GM12875 (cell line): ENCODE results near the gene RAB11FIP5.

Experiments
- H3K4me3 ChIP-seq: one replicate; pipeline ENCODE4 v1.5.1; 2011; ENCODE audit warnings: low read depth, low read length, control low read depth
- TF ChIP-seq, protein P1 (sequence below): IDR thresholded peaks from 2 replicates; pipeline ENCODE4 v1.5.1; 2011; ENCODE audit warnings: low read depth, mild to moderate bottlenecking, control low read depth, inconsistent platforms, low read length, moderate library complexity, borderline replicate concordance; ENCODE audit not compliant: insufficient read depth

Gene RAB11FIP5

DNA sequence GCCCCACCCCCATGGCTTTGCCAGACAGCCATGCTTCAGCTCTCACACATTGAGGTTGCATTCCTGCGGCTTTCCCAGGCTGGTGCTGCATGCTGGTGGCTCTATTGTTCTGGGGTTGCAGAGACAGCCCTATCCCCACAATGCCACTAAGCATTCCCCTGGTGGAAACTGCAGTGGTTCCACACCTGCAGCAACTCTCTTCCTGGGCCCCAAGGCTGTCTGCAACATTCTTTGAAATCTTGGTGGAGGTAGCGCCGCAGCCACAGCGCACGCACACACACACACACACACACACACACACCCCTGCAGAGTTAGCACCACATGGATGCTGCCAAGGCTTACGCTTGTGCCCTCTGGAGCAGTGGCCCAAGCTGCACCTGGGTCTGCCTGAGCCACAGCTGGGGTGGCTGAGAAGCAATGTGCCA, 62.6 kb downstream of the RAB11FIP5 start:
- TF ChIP-seq, protein P1, sequence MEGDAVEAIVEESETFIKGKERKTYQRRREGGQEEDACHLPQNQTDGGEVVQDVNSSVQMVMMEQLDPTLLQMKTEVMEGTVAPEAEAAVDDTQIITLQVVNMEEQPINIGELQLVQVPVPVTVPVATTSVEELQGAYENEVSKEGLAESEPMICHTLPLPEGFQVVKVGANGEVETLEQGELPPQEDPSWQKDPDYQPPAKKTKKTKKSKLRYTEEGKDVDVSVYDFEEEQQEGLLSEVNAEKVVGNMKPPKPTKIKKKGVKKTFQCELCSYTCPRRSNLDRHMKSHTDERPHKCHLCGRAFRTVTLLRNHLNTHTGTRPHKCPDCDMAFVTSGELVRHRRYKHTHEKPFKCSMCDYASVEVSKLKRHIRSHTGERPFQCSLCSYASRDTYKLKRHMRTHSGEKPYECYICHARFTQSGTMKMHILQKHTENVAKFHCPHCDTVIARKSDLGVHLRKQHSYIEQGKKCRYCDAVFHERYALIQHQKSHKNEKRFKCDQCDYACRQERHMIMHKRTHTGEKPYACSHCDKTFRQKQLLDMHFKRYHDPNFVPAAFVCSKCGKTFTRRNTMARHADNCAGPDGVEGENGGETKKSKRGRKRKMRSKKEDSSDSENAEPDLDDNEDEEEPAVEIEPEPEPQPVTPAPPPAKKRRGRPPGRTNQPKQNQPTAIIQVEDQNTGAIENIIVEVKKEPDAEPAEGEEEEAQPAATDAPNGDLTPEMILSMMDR: no peak
- H3K4me3 ChIP-seq: no peak overlapping the region

DNA sequence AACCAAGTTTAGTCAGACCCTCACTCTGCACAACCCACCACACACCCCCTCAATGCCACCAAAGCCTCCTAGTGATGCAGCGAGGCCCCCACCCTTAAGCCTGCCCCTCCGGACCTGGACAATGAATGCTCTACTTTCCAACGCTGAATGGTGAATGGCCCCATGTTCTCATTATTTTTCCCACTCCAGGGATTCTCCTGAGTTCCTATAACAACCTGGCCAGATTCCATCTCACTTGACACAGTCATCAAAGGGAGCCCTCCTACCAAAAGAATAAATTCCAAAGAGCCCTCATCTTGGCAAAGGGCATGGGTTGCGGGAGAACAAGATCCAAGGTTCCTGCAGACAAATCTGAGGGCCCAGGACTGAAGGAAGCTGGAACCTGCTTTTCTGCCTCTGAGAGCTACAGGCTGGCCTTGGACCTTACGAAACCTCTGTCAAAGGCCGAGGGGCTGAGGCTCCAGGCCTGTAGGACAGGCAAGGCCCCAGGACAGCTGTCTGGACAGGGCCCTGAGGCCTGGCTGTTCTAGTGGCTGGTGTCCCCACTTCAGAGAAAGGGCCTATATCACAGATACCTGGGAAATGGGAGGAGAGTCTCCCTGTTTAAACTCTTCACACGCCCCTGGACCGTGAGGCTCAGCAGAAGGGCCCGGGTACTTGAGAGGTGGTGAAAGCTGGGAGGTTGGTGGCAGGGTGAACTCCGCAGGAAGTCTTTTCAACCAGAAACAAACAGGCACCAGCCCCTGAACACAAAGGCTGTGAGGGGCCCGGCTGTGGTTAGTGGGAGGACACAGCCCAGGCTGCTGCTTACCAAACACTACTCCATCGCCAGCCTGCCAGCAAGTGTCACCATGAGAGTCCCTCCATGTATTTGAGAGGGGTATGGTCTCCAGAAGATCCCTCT, 68.6 kb downstream of the RAB11FIP5 start:
- TF ChIP-seq, protein P1: no peak
- H3K4me3 ChIP-seq: no peak overlapping the region

DNA sequence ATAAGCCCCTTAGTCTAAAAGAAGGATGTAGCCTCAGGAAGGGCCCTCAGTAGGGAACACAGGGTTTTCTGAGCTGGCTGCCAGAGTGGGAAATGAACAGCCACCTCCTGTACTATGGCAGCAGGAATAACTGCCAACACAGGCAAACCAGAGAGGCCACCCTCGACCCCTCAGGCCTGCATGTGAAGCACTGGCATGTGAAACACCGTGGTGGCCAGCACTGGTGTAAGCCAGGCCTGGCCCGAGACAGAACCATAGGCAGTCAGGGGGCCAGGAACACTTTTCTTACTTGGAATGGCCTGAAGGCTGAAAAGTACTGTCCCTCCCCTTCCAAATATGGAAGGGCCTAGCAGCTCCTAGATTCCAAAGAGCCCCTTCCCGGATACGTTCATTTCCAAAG, 69.5 kb downstream of the RAB11FIP5 start:
- no peak overlapping the region for H3K4me3 ChIP-seq
- TF ChIP-seq, protein P1: no peak

DNA sequence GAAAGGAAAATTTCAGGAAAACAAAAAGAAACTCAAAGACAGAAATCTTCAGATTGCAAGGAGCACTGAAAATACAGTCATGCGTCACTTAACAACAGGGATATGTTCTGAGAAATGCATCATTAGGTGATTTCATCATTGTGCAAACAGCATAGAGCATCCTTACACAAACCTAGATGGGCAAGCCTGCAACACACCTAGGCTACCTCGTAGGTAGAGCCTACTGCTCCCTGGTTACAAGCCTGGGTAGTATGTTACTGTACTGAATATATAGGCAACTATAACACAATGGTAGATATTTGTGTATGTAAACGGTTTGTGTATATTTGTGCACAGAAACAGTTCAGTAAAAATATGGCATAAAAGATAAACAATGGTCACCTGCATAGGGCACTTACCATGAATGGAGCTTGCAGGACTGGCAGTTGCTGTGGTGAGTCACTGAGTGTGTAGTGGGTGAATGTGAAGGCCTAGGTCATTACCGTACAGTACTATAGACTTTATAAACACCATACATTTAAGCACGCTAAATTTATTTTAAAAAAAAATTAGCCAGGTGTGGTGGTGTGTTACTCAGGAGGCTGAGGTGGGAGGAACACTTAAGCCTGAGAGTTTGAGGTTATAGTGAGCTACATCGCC, 74.7 kb downstream of the RAB11FIP5 start:
- TF ChIP-seq, protein P1: no peak
- H3K4me3 ChIP-seq: no peak overlapping the region

DNA sequence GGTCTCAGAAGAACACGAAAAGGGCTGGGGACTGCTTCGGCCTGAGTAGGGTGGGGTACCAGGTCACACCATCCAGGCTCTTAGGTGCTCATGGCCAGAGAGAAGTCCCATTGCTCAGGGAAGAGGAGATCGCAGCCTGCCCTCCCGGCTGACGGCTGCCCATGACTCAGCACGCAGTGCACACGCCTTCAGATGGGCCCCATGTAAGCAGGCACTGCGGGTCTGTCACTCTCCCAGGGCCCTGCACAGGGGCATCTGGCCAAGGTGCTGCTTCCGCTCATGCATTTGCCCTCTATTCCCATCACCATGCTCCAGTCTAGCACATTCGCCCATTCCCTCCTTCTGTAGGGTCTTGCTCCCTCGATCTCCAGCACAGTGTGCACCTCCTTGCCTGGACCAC, 76.0 kb downstream of the RAB11FIP5 start:
- TF ChIP-seq, protein P1: no peak
- no peak overlapping the region for H3K4me3 ChIP-seq

DNA sequence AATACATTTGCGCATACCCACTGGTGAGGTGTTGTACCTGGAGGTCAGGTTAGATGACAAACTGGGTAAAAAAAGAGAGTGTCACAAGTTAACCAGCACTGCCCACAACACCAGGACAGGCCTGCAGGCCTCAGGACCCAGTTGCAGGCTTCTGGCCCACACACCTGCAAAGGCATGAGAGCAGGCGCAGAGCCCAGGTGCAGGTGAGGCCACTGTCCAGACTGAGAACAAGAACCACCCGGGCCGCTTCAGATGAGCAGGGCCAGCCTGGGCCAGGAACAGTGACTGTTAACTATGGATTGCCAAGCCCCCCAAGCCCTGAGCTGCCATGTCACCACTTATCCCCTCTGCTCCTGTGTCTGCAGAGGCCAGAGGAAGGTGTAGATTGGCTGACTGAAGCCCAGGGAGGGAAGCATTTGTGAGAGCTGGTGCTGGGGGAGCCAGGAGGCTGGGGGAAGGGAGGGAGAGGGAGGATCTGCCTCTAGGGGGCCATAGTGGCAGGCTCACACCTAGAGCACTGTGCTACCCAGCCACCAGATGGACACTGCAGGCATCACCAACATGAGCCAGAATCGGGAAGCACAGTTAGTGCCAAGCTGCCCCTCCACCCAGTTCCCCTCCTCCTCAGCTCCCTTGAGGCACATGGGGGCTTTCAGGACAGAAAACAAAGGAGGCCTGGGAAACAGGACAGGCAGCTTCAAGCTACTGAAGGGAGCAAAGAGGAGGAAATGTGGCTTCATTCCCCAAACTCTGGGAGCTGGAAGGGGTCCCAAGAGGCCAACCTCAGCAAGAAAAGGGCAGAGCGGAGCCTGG, 76.6 kb downstream of the RAB11FIP5 start:
- TF ChIP-seq, protein P1: peak; percentile 27; the same call in 1 of the 2 replicates
- no peak overlapping the region for H3K4me3 ChIP-seq
